Keratinocyte (primary cell): ENCODE measurements around the gene NPSR1. TPM values are rescaled to one million over a fixed set of nuclear protein-coding genes. Genes with fewer than 3 reads are reported as not detected.

Experiments
- DNase-seq: peaks from one replicate; pipeline ENCODE4 v3.0.0-alpha.2; 2011; ENCODE audit warnings: low read depth, missing footprints, low spot score
- FAIRE-seq: peaks from 2 replicates; lab custom pipeline; 2011; peaks lifted over from hg19 to GRCh38; lab: Jason Lieb, UNC
- H2AFZ ChIP-seq: 2 replicates; pipeline ENCODE4 v1.6.0; 2012; ENCODE audit warnings: low read length, control low read depth, inconsistent platforms; ENCODE audit not compliant: control insufficient read depth
- H3K27ac ChIP-seq: 2 replicates; pipeline ENCODE4 v1.5.1; 2011; ENCODE audit warnings: low read length; ENCODE audit not compliant: control insufficient read depth, insufficient read depth
- H3K27me3 ChIP-seq: 3 replicates; pipeline ENCODE4 v1.6.0; 2011; ENCODE audit warnings: low read length; ENCODE audit not compliant: control insufficient read depth, insufficient read depth; ENCODE audit errors: extremely low read depth
- H3K36me3 ChIP-seq, 2 experiments: 2 replicates in 1 of 2; 3 replicates in 1 of 2; pipeline ENCODE4 v1.5.1; 2011; ENCODE audit warnings: low read length in 2 of 2, mild to moderate bottlenecking in 1 of 2; ENCODE audit not compliant: control insufficient read depth in 2 of 2, insufficient read depth in 2 of 2; ENCODE audit errors: extremely low read depth in 1 of 2
- H3K4me1 ChIP-seq: 3 replicates; pipeline ENCODE4 v1.5.1; 2011; ENCODE audit warnings: low read length; ENCODE audit not compliant: control insufficient read depth, insufficient read depth; ENCODE audit errors: extremely low read depth
- H3K4me2 ChIP-seq: 3 replicates; pipeline ENCODE4 v1.6.0; 2011; ENCODE audit warnings: low read depth, low read length; ENCODE audit not compliant: control insufficient read depth, insufficient read depth; ENCODE audit errors: extremely low read depth
- H3K4me3 ChIP-seq, 3 experiments: fragments of 200-600 bp in 1 of 3; sonication (generic) in 1 of 3; 2 replicates in 2 of 3; 3 replicates in 1 of 3; pipeline ENCODE4 v1.5.1; 2011 to 2016; ENCODE audit warnings: low read length in 3 of 3, mild to moderate bottlenecking in 3 of 3, control low read depth in 2 of 3, inconsistent platforms in 1 of 3, low read depth in 1 of 3, mixed read lengths in 1 of 3, mixed run types in 1 of 3, moderate library complexity in 1 of 3; ENCODE audit not compliant: control insufficient read depth in 2 of 3, insufficient read depth in 2 of 3; ENCODE audit errors: extremely low read depth in 1 of 3
- H3K79me2 ChIP-seq: 2 replicates; pipeline ENCODE4 v1.6.0; 2012; ENCODE audit warnings: low read length; ENCODE audit not compliant: control insufficient read depth, insufficient read depth
- H3K9ac ChIP-seq: 3 replicates; pipeline ENCODE4 v1.6.0; 2011; ENCODE audit warnings: low read length; ENCODE audit not compliant: control insufficient read depth, insufficient read depth; ENCODE audit errors: extremely low read depth
- H3K9me1 ChIP-seq: 3 replicates; pipeline ENCODE4 v1.6.0; 2011; ENCODE audit warnings: low read length; ENCODE audit not compliant: control insufficient read depth, insufficient read depth; ENCODE audit errors: extremely low read depth
- H3K9me3 ChIP-seq: 2 replicates; pipeline ENCODE4 v1.5.1; 2012; ENCODE audit warnings: low read depth, low read length; ENCODE audit not compliant: control insufficient read depth
- H4K20me1 ChIP-seq: 3 replicates; pipeline ENCODE4 v1.6.0; 2011; ENCODE audit warnings: low read length; ENCODE audit not compliant: control insufficient read depth, insufficient read depth; ENCODE audit errors: extremely low read depth
- EZH2 ChIP-seq: IDR thresholded peaks from one replicate; pipeline ENCODE4 v1.6.1; 2012; ENCODE audit warnings: inconsistent platforms, mild to moderate bottlenecking, low read length, moderate library complexity
- dilution Hi-C: fragments of 300-500 bp; cut with MboI; formaldehyde crosslinking; loops from one replicate; pipeline ENCODE4 v1.7.0; 2020; ENCODE audit warnings: low sequenced_read_pairs; ENCODE audit not compliant: extremely low pct_ligation_motif_present
- polyA plus RNA-seq, 5 experiments: library from polyadenylated mRNA; depleted of rRNA in 3 of 5; stranded (reverse) in 3 of 5; stranded (forward) in 1 of 5; unstranded in 1 of 5; fragments of >200 nt; gene quantifications; 1 replicate in 1 of 5; 2 replicates in 3 of 5; 3 replicates in 1 of 5; pipeline versions ENCODE4 v1.2.1 to v1.2.3, GENCODE V29; 2011 to 2012; ENCODE audit warnings: missing spikeins in 2 of 5, low read depth in 1 of 5, low replicate concordance in 1 of 5
- TF ChIP-seq, protein P1 (sequence below), 3 experiments: IDR thresholded peaks in 1 of 3; conservative IDR thresholded peaks in 1 of 3; optimal IDR thresholded peaks in 1 of 3; 2 replicates in 2 of 3; 3 replicates in 1 of 3; pipeline versions ENCODE3 to v1.5.1; 2011; ENCODE audit warnings: low read length in 3 of 3, mild to moderate bottlenecking in 3 of 3, moderate library complexity in 2 of 3, control low read depth in 1 of 3, inconsistent platforms in 1 of 3; ENCODE audit not compliant: insufficient read depth in 2 of 3; ENCODE audit errors: extremely low read depth in 1 of 3

Gene NPSR1
- polyA plus RNA-seq, 1 donor (not counting 4 experiments of a cell fraction or from before 2014, with no cell fraction given): not detected

DNA sequence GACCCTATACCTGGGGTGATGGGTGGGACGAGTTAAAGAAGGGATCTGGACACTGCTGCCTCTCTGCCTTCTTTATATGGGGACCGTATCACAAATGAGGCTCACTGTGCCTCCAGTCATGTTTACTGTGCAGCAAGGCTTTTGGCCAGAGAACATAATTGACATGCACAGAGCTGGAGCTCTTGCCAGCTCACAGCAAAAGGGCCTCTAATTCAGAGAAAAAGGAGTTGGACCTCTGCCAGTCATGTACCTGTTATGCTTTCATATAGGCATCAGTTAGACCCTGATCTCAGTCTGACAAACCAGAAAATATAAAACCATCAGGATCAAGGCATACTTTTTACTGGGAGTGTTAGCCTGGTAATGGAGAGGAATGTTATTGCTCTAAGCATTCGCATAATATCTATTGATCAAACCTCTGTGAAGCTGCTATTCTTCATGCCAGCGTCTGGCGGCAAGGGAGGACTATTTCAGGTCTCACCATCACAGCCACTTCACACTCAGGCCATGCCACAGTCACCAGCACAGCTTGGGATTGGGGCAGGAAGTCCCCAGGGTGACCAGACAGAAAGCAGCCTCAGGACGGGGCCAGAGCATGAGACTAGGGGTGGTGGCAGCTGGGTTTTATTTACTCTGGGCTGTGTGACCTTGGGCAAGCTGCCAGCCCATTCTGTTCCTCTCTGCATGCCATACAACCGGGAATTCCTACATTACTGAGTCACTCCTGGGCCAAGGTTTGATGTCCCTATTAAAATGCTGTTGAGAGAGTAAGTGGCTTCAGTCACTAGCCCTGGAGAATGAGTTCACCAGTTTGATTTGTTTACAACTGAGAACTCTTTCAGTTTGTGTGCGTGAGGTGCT is 90.1 kb downstream of the NPSR1 start:
- no peaks in the 10 kb centered on the region for H3K79me2 ChIP-seq
- no peaks in the 10 kb centered on the region for H3K4me1 ChIP-seq
- H4K20me1 ChIP-seq: no peaks in the 10 kb centered on the region
- no peaks in the 10 kb centered on the region for H3K27me3 ChIP-seq
- H3K4me3 ChIP-seq: no peak overlapping the region
- TF ChIP-seq EZH2: no peak
- H3K36me3 ChIP-seq: no peaks in the 10 kb centered on the region
- no peaks in the 10 kb centered on the region for H3K9me1 ChIP-seq
- FAIRE-seq (no peak), DNase-seq (no peak)
- dilution Hi-C loops: no loop called here
- H3K9ac ChIP-seq: no peak overlapping the region
- H3K4me2 ChIP-seq: no peak overlapping the region
- H3K9me3 ChIP-seq: no peaks in the 10 kb centered on the region
- H3K27ac ChIP-seq: no peak overlapping the region
- H2AFZ ChIP-seq: no peak overlapping the region

DNA sequence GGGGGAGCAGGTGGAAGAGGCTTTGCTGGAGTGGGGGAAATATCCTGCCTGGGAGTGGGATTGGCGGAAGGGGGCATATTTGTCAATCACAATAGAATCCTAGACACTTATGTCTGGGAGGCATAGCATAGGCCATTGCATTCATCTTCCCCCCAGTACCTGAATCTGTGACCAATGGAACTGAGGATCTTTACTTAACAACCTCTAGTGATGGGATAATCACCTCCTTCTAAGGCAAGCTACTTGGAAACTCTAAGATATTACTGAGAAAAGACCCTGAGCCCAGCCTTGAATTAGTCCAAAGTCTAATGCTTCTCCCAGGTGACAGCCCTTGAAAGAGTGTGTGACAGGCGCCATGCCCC is 90.7 kb downstream of the NPSR1 start:
- Histone ChIP-seq H3K27ac (no peak overlapping the region), H3K36me3 (no peaks in the 10 kb centered on the region), H3K79me2 (no peaks in the 10 kb centered on the region), H3K4me1 (no peaks in the 10 kb centered on the region), H3K4me3 (no peak overlapping the region), H3K9me3 (no peaks in the 10 kb centered on the region), H2AFZ (no peak overlapping the region), H3K27me3 (no peaks in the 10 kb centered on the region), H3K9me1 (no peaks in the 10 kb centered on the region), H3K4me2 (no peak overlapping the region), H4K20me1 (no peaks in the 10 kb centered on the region), H3K9ac (no peak overlapping the region)
- DNase-seq: no peak
- FAIRE-seq: no peak
- dilution Hi-C loops: no loop called here
- TF ChIP-seq, protein P1, sequence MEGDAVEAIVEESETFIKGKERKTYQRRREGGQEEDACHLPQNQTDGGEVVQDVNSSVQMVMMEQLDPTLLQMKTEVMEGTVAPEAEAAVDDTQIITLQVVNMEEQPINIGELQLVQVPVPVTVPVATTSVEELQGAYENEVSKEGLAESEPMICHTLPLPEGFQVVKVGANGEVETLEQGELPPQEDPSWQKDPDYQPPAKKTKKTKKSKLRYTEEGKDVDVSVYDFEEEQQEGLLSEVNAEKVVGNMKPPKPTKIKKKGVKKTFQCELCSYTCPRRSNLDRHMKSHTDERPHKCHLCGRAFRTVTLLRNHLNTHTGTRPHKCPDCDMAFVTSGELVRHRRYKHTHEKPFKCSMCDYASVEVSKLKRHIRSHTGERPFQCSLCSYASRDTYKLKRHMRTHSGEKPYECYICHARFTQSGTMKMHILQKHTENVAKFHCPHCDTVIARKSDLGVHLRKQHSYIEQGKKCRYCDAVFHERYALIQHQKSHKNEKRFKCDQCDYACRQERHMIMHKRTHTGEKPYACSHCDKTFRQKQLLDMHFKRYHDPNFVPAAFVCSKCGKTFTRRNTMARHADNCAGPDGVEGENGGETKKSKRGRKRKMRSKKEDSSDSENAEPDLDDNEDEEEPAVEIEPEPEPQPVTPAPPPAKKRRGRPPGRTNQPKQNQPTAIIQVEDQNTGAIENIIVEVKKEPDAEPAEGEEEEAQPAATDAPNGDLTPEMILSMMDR (optimal IDR thresholded peaks at IDR 0.05 in 1 of 3, IDR thresholded peaks at IDR 0.05 in 1 of 3, conservative IDR thresholded peaks at IDR 0.05 in 1 of 3; ENCODE audit: extremely low read depth in 1 of 3, insufficient read depth in 2 of 3, low read length in 3 of 3): no peak
- TF ChIP-seq EZH2: no peak
